ENCODE data around the gene MRI1. TPM values are rescaled to one million over a fixed set of nuclear protein-coding genes. Genes with fewer than 3 reads are reported as not detected.

Gene MRI1
- total RNA-seq, 4 donors from 2014 or later = 31.2 to 51.8 (median 42.2) TPM

GRCh38 chr19:13765395-13766094 lies 1.2 kb downstream of the MRI1 start:
- peak overlapping the region in 3 of 4 donors; percentile 84 to 87 (median 84) for H3K27ac ChIP-seq
- H3K9me3 ChIP-seq = no peaks in the 10 kb centered on the region
- ATAC-seq = no peak
- peak overlapping the region; percentile 62 to 75 for H3K4me3 ChIP-seq
- TF ChIP-seq POLR2AphosphoS5 (IDR thresholded peaks at IDR 0.05) (no peak), CTCF (IDR thresholded peaks at IDR 0.05) (no peak), POLR2A (IDR thresholded peaks at IDR 0.05) (no peak), EP300 (IDR thresholded peaks at IDR 0.05) (no peak)
- 37 to 61% methylated on average over 5 to 16 of the region's 19 CpGs for WGBS, 2 donors (ENCODE audit: low coverage in 1 of 2)
- peaks cover 0 to 63% of the 10 kb centered on the region in 2 donors for H3K36me3 ChIP-seq
- peaks cover 0 to 27% (median 0%) of the 10 kb centered on the region in 3 donors for H3K4me1 ChIP-seq
- no peaks in the 10 kb centered on the region for H3K27me3 ChIP-seq

- TF ChIP-seq POLR2AphosphoS5 (IDR thresholded peaks at IDR 0.05) = no peak
- no peak for TF ChIP-seq POLR2A (IDR thresholded peaks at IDR 0.05)
- TF ChIP-seq EP300 (IDR thresholded peaks at IDR 0.05) = no peak
- no peak for TF ChIP-seq CTCF (IDR thresholded peaks at IDR 0.05)
- H3K4me1 ChIP-seq = peaks cover 0 to 27% (median 0%) of the 10 kb centered on the region in 3 donors
- H3K36me3 ChIP-seq = peaks cover 0 to 63% of the 10 kb centered on the region in 2 donors
- 100% methylated on average over 1 of the region's 3 CpGs; no CpG with 5 or more reads in 1 of the 2 donors for WGBS, 2 donors (ENCODE audit: low coverage in 1 of 2)
- ATAC-seq = no peak
- no peaks in the 10 kb centered on the region for H3K9me3 ChIP-seq
- H3K27me3 ChIP-seq = no peaks in the 10 kb centered on the region
- H3K4me3 ChIP-seq = peak overlapping the region in 1 of 2 donors; percentile 62
- peak overlapping the region in 1 of 4 donors; percentile 84 for H3K27ac ChIP-seq
Observed at GRCh38 chr19:13766095-13766481, 1.8 kb downstream of the MRI1 start.

GRCh38 chr19:13768510-13768909 lies 4.2 kb downstream of the MRI1 start:
- TF ChIP-seq POLR2AphosphoS5 (IDR thresholded peaks at IDR 0.05) (no peak), CTCF (IDR thresholded peaks at IDR 0.05) (no peak), POLR2A (IDR thresholded peaks at IDR 0.05) (no peak), EP300 (IDR thresholded peaks at IDR 0.05) (no peak)
- ATAC-seq = no peak
- 90% methylated on average over 2 of the region's 19 CpGs; no CpG with 5 or more reads in 1 of the 2 donors for WGBS, 2 donors (ENCODE audit: low coverage in 1 of 2)
- Histone ChIP-seq H3K27me3 (no peaks in the 10 kb centered on the region), H3K27ac (no peak overlapping the region), H3K9me3 (no peaks in the 10 kb centered on the region), H3K36me3 (peaks cover 0 to 54% of the 10 kb centered on the region in 2 donors), H3K4me3 (no peak overlapping the region), H3K4me1 (peaks cover 0 to 24% (median 0%) of the 10 kb centered on the region in 3 donors)

- TF ChIP-seq CTCF (IDR thresholded peaks at IDR 0.05) (no peak), POLR2AphosphoS5 (IDR thresholded peaks at IDR 0.05) (no peak), POLR2A (IDR thresholded peaks at IDR 0.05) (no peak), EP300 (IDR thresholded peaks at IDR 0.05) (no peak)
- 70 to 81% methylated on average over 4 to 7 of the region's 16 CpGs for WGBS, 2 donors (ENCODE audit: low coverage in 1 of 2)
- no peaks in the 10 kb centered on the region for H3K27me3 ChIP-seq
- ATAC-seq = no peak
- no peak overlapping the region for H3K4me3 ChIP-seq
- no peaks in the 10 kb centered on the region for H3K9me3 ChIP-seq
- no peak overlapping the region for H3K27ac ChIP-seq
- peaks cover 0 to 29% (median 4%) of the 10 kb centered on the region in 3 donors for H3K4me1 ChIP-seq
- H3K36me3 ChIP-seq = peaks cover 0 to 54% of the 10 kb centered on the region in 2 donors
Observed at GRCh38 chr19:13770013-13770635, 5.8 kb downstream of the MRI1 start.
